GM19035 (cell line): ENCODE measurements around the gene NHLRC2.

ENCODE experiments used
- ATAC-seq: cut with Tn5 transposase; IDR thresholded peaks from one replicate; pipeline ENCODE4 v1.9.1; 2021; ENCODE audit not compliant: unreplicated experiment

The NHLRC2 gene

GRCh38 chr10:113908236-113908635 is 53.8 kb downstream of the NHLRC2 start:
- ATAC-seq: no peak

GRCh38 chr10:113911113-113911512 is 56.7 kb downstream of the NHLRC2 start:
- ATAC-seq: no peak

GRCh38 chr10:113911839-113912238 is 57.4 kb downstream of the NHLRC2 start:
- no peak for ATAC-seq

- no peak for ATAC-seq
Observed at GRCh38 chr10:113912582-113912981, 58.1 kb downstream of the NHLRC2 start.

GRCh38 chr10:113914956-113915355 is 60.5 kb downstream of the NHLRC2 start:
- ATAC-seq: no peak

GRCh38 chr10:113915540-113915939 is 61.1 kb downstream of the NHLRC2 start:
- ATAC-seq: no peak

GRCh38 chr10:113916053-113916452 is 61.6 kb downstream of the NHLRC2 start:
- no peak for ATAC-seq

GRCh38 chr10:113917636-113918035 is 63.2 kb downstream of the NHLRC2 start:
- no peak for ATAC-seq

GRCh38 chr10:113920114-113920513 is 65.7 kb downstream of the NHLRC2 start:
- ATAC-seq: no peak

- no peak for ATAC-seq
Observed at GRCh38 chr10:113920875-113921274, 66.4 kb downstream of the NHLRC2 start.

- ATAC-seq: no peak
Observed at GRCh38 chr10:113921561-113922370, 67.3 kb downstream of the NHLRC2 start.

- no peak for ATAC-seq
Observed at GRCh38 chr10:113922787-113923570, 68.5 kb downstream of the NHLRC2 start.

- no peak for ATAC-seq
Observed at GRCh38 chr10:113924186-113924585, 69.7 kb downstream of the NHLRC2 start.

- no peak for ATAC-seq
Observed at GRCh38 chr10:113924664-113925063, 70.2 kb downstream of the NHLRC2 start.

- no peak for ATAC-seq
Observed at GRCh38 chr10:113927440-113927839, 73.0 kb downstream of the NHLRC2 start.

GRCh38 chr10:113928830-113929229 is 74.4 kb downstream of the NHLRC2 start:
- ATAC-seq: no peak

- no peak for ATAC-seq
Observed at GRCh38 chr10:113929522-113929921, 75.1 kb downstream of the NHLRC2 start.

- no peak for ATAC-seq
Observed at GRCh38 chr10:113930482-113931057, 76.1 kb downstream of the NHLRC2 start.

GRCh38 chr10:113932854-113933253 is 78.4 kb downstream of the NHLRC2 start:
- no peak for ATAC-seq

- no peak for ATAC-seq
Observed at GRCh38 chr10:113933894-113934532, 79.6 kb downstream of the NHLRC2 start.

- ATAC-seq: no peak
Observed at GRCh38 chr10:113937258-113937657, 82.8 kb downstream of the NHLRC2 start.
